ENCODE measurements around the gene POMT2.
A peak's percentile ranks its signal among the peaks of the same experiment; 100 is the strongest.
"Not testable (repeated sequence)": the region's sequence is repeated elsewhere in the genome, so short reads cannot be mapped to it uniquely, and the experiment has no call there.

Gene POMT2

GRCh38 chr14:77339407-77339806, 18.7 kb upstream of the POMT2 start:
- Mint-ChIP-seq H3K36me3 (ENCODE audit: low read depth) (peaks cover 45% of the 10 kb centered on the region), H3K9me3 (no peaks in the 10 kb centered on the region), H3K27me3 (no peaks in the 10 kb centered on the region), H3K4me1 (ENCODE audit: low read depth) (peaks cover 5% of the 10 kb centered on the region), H3K27ac (no peak overlapping the region), H3K4me3 (no peak overlapping the region)
- intact Hi-C loops (cut with micrococcal nuclease): no loop called here

- Mint-ChIP-seq H3K27ac (no peak overlapping the region), H3K4me3 (no peak overlapping the region), H3K4me1 (ENCODE audit: low read depth) (no peaks in the 10 kb centered on the region), H3K27me3 (no peaks in the 10 kb centered on the region), H3K9me3 (no peaks in the 10 kb centered on the region), H3K36me3 (ENCODE audit: low read depth) (peaks cover 38% of the 10 kb centered on the region)
- intact Hi-C loops (cut with micrococcal nuclease): no loop called here
These were observed 17.6 kb upstream of the POMT2 start for GRCh38 chr14:77338302-77338701.

GRCh38 chr14:77337880-77338279, 17.2 kb upstream of the POMT2 start:
- Mint-ChIP-seq H3K4me1 (ENCODE audit: low read depth) (no peaks in the 10 kb centered on the region), H3K9me3 (no peaks in the 10 kb centered on the region), H3K36me3 (ENCODE audit: low read depth) (peaks cover 33% of the 10 kb centered on the region), H3K27ac (no peak overlapping the region), H3K27me3 (no peaks in the 10 kb centered on the region), H3K4me3 (no peak overlapping the region)
- intact Hi-C loops (cut with micrococcal nuclease): no loop called here

- H3K9me3 Mint-ChIP-seq; H3K27ac Mint-ChIP-seq; intact Hi-C loops (cut with micrococcal nuclease); H3K4me3 Mint-ChIP-seq; H3K4me1 Mint-ChIP-seq (ENCODE audit: low read depth); H3K27me3 Mint-ChIP-seq: not testable (repeated sequence)
- H3K36me3 Mint-ChIP-seq (ENCODE audit: low read depth): peaks cover 27% of the 10 kb centered on the region
These were observed 16.6 kb upstream of the POMT2 start for GRCh38 chr14:77337255-77337654.

GRCh38 chr14:77335576-77335975, 14.9 kb upstream of the POMT2 start:
- Mint-ChIP-seq H3K9me3 (no peaks in the 10 kb centered on the region), H3K27ac (no peak overlapping the region), H3K4me1 (ENCODE audit: low read depth) (no peaks in the 10 kb centered on the region), H3K4me3 (no peak overlapping the region), H3K27me3 (no peaks in the 10 kb centered on the region), H3K36me3 (ENCODE audit: low read depth) (peaks cover 10% of the 10 kb centered on the region)
- intact Hi-C loops (cut with micrococcal nuclease): no loop called here

GRCh38 chr14:77329872-77330271, 9.2 kb upstream of the POMT2 start:
- H3K9me3 Mint-ChIP-seq: no peaks in the 10 kb centered on the region
- no peak overlapping the region for H3K27ac Mint-ChIP-seq
- H3K36me3 Mint-ChIP-seq (ENCODE audit: low read depth): peaks cover 6% of the 10 kb centered on the region
- intact Hi-C loops (cut with micrococcal nuclease): no loop called here
- no peak overlapping the region for H3K4me3 Mint-ChIP-seq
- no peaks in the 10 kb centered on the region for H3K4me1 Mint-ChIP-seq (ENCODE audit: low read depth)
- no peaks in the 10 kb centered on the region for H3K27me3 Mint-ChIP-seq

GRCh38 chr14:77327111-77327510, 6.4 kb upstream of the POMT2 start:
- H3K27me3 Mint-ChIP-seq: no peaks in the 10 kb centered on the region
- peaks cover 6% of the 10 kb centered on the region for H3K36me3 Mint-ChIP-seq (ENCODE audit: low read depth)
- peaks cover 7% of the 10 kb centered on the region for H3K4me1 Mint-ChIP-seq (ENCODE audit: low read depth)
- no peak overlapping the region for H3K4me3 Mint-ChIP-seq
- intact Hi-C loops (cut with micrococcal nuclease): no loop called here
- H3K27ac Mint-ChIP-seq: no peak overlapping the region
- H3K9me3 Mint-ChIP-seq: no peaks in the 10 kb centered on the region

- Mint-ChIP-seq H3K4me3 (no peak overlapping the region), H3K36me3 (ENCODE audit: low read depth) (peaks cover 16% of the 10 kb centered on the region), H3K27ac (no peak overlapping the region), H3K9me3 (no peaks in the 10 kb centered on the region), H3K4me1 (ENCODE audit: low read depth) (peaks cover 10% of the 10 kb centered on the region), H3K27me3 (no peaks in the 10 kb centered on the region)
- intact Hi-C loops (cut with micrococcal nuclease): no loop called here
These were observed 5.0 kb upstream of the POMT2 start for GRCh38 chr14:77325746-77326094.

GRCh38 chr14:77324816-77325745, 4.4 kb upstream of the POMT2 start:
- Mint-ChIP-seq H3K27me3 (no peaks in the 10 kb centered on the region), H3K4me1 (ENCODE audit: low read depth) (peaks cover 10% of the 10 kb centered on the region), H3K27ac (no peak overlapping the region), H3K4me3 (no peak overlapping the region), H3K9me3 (no peaks in the 10 kb centered on the region), H3K36me3 (ENCODE audit: low read depth) (peaks cover 17% of the 10 kb centered on the region)
- intact Hi-C loops (cut with micrococcal nuclease): loop anchor here (5.0 kb wide), 1 partner anchor 227 kb away; no protein-coding TSS in a partner anchor

- intact Hi-C loops (cut with micrococcal nuclease): loop anchor here (5.0 kb wide), 1 partner anchor 228 kb away; no protein-coding TSS in a partner anchor
- Mint-ChIP-seq H3K27me3 (no peaks in the 10 kb centered on the region), H3K4me1 (ENCODE audit: low read depth) (peaks cover 10% of the 10 kb centered on the region), H3K4me3 (no peak overlapping the region), H3K27ac (no peak overlapping the region), H3K9me3 (no peaks in the 10 kb centered on the region), H3K36me3 (ENCODE audit: low read depth) (peaks cover 17% of the 10 kb centered on the region)
These were observed 3.6 kb upstream of the POMT2 start for GRCh38 chr14:77324289-77324688.

- intact Hi-C loops (cut with micrococcal nuclease): loop anchor here (5.0 kb wide), 1 partner anchor 229 kb away; no protein-coding TSS in a partner anchor
- H3K27me3 Mint-ChIP-seq: no peaks in the 10 kb centered on the region
- H3K9me3 Mint-ChIP-seq: no peaks in the 10 kb centered on the region
- no peak overlapping the region for H3K4me3 Mint-ChIP-seq
- no peak overlapping the region for H3K27ac Mint-ChIP-seq
- H3K4me1 Mint-ChIP-seq (ENCODE audit: low read depth): peaks cover 10% of the 10 kb centered on the region
- peaks cover 17% of the 10 kb centered on the region for H3K36me3 Mint-ChIP-seq (ENCODE audit: low read depth)
These were observed 2.9 kb upstream of the POMT2 start for GRCh38 chr14:77323571-77323970.

GRCh38 chr14:77322951-77323350, 2.3 kb upstream of the POMT2 start:
- Mint-ChIP-seq H3K4me3 (no peak overlapping the region), H3K27me3 (no peaks in the 10 kb centered on the region), H3K9me3 (no peaks in the 10 kb centered on the region), H3K4me1 (ENCODE audit: low read depth) (peaks cover 10% of the 10 kb centered on the region), H3K27ac (no peak overlapping the region), H3K36me3 (ENCODE audit: low read depth) (peaks cover 17% of the 10 kb centered on the region)
- intact Hi-C loops (cut with micrococcal nuclease): loop anchor here (5.0 kb wide), 1 partner anchor 229 kb away; no protein-coding TSS in a partner anchor

- Mint-ChIP-seq H3K9me3 (no peaks in the 10 kb centered on the region), H3K27me3 (no peaks in the 10 kb centered on the region), H3K4me1 (ENCODE audit: low read depth) (peaks cover 10% of the 10 kb centered on the region), H3K4me3 (peak overlapping the region; percentile 85), H3K27ac (peak overlapping the region; percentile 98), H3K36me3 (ENCODE audit: low read depth) (peaks cover 13% of the 10 kb centered on the region)
- intact Hi-C loops (cut with micrococcal nuclease): loop anchor here (5.0 kb wide), 1 partner anchor 230 kb away; no protein-coding TSS in a partner anchor
These were observed 1.7 kb upstream of the POMT2 start for GRCh38 chr14:77322250-77322902.

- intact Hi-C loops (cut with micrococcal nuclease): no loop called here
- H3K4me3 Mint-ChIP-seq: no peak overlapping the region
- H3K27me3 Mint-ChIP-seq: no peaks in the 10 kb centered on the region
- peaks cover 11% of the 10 kb centered on the region for H3K36me3 Mint-ChIP-seq (ENCODE audit: low read depth)
- no peaks in the 10 kb centered on the region for H3K9me3 Mint-ChIP-seq
- no peak overlapping the region for H3K27ac Mint-ChIP-seq
- peaks cover 10% of the 10 kb centered on the region for H3K4me1 Mint-ChIP-seq (ENCODE audit: low read depth)
These were observed 1.3 kb downstream of the POMT2 start for GRCh38 chr14:77319422-77319821.
